Uterus (tissue), 4 donors: Measurements from ENCODE around the gene KCNN2. TPM values are rescaled to one million over a fixed set of nuclear protein-coding genes. Genes with fewer than 3 reads are reported as not detected.

Experiments
- DNase-seq, 2 donors: peaks; one replicate each; pipeline ENCODE4 v3.0.0-alpha.2; 2019 to 2020
- H3K27ac ChIP-seq, 2 donors: fragments of 200-600 bp; sonication (generic); 1 replicate in 1 of 2; 2 replicates in 1 of 2; pipeline ENCODE4 v1.5.1; 2016 to 2018
- H3K27me3 ChIP-seq, 2 donors: fragments of 200-600 bp; sonication (generic); one replicate each; pipeline ENCODE4 v1.5.1; 2018 to 2019; ENCODE audit warnings: control low read depth in 1 of 2
- H3K36me3 ChIP-seq, 2 donors: fragments of 200-600 bp; sonication (generic); one replicate each; pipeline ENCODE4 v1.5.1; 2019; ENCODE audit warnings: control low read depth in 1 of 2
- H3K4me1 ChIP-seq, 2 donors: fragments of 200-600 bp; sonication (generic); one replicate each; pipeline ENCODE4 v1.5.1; 2018 to 2019; ENCODE audit warnings: control low read depth in 1 of 2
- H3K4me3 ChIP-seq, 2 donors: fragments of 200-600 bp; sonication (generic); 1 replicate in 1 of 2; 2 replicates in 1 of 2; pipeline ENCODE4 v1.5.1; 2018 to 2019; ENCODE audit warnings: mild to moderate bottlenecking in 1 of 2
- H3K9me3 ChIP-seq, 2 donors: fragments of 200-600 bp; sonication (generic); one replicate each; pipeline ENCODE4 v1.5.1; 2019; ENCODE audit warnings: control low read depth in 1 of 2
- POLR2A ChIP-seq, 2 donors: fragments of 450-650 bp; IDR thresholded peaks; one replicate each; pipeline ENCODE4 v1.6.1; 2016; ENCODE audit warnings: antibody characterized with exemption in 2 of 2, mild to moderate bottlenecking in 1 of 2, moderate library complexity in 1 of 2
- intact Hi-C: fragments of 100-400 bp; cut with DNase I; formaldehyde crosslinking; loops from one replicate; pipeline ENCODE4 v1.15.1; 2023; ENCODE audit warnings: low total_unique reads
- total RNA-seq, 4 donors: library from RNA; depleted of rRNA in 3 of 4; stranded (reverse); fragments of >200 nt in 3 of 4; gene quantifications; one replicate each; pipeline versions ENCODE4 v1.1.0 to v1.2.4, GENCODE V29; 2014 to 2023
- TF ChIP-seq, protein P1 (sequence below), 4 experiments: fragments of 200-600 bp in 2 of 4; fragments of 450-650 bp in 2 of 4; sonication (generic) in 2 of 4; IDR thresholded peaks; one replicate each; pipeline ENCODE4 v1.5.1; 2016 to 2019; ENCODE audit warnings: antibody characterized with exemption in 4 of 4, mild to moderate bottlenecking in 2 of 4, moderate library complexity in 1 of 4
- donor health status: DM: yes; HTN: yes; CAD: no.

The KCNN2 gene
- total RNA-seq, 4 donors from 2014 or later, result 1.8 to 7.1 (median 4.9) TPM

DNA sequence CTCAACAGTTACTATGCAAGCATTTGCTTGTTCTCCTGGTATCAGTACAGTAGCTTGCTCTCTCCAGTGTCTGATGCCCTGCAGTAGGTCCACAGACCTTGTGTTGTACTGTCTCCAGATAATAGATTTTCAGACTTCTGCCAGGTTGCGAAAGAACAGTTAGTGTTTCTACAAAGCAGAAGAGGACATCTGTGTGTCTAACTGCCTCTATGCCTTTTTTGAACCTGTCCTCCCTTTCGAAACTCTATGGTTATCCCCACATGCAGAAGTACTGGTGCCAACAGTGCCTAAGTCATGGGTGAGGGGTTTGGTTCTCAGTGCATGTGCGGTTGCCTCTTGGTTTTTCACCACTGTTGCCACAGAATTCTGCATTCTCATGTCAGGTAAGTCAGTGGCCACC lies 45.9 kb downstream of the KCNN2 start:
- no peak overlapping the region for H3K27ac ChIP-seq
- H3K36me3 ChIP-seq, result no peaks in the 10 kb centered on the region
- H3K27me3 ChIP-seq, result no peaks in the 10 kb centered on the region
- no peaks in the 10 kb centered on the region for H3K4me1 ChIP-seq
- H3K4me3 ChIP-seq, result no peak overlapping the region
- intact Hi-C loops, result no loop called here
- no peak for DNase-seq
- no peaks in the 10 kb centered on the region for H3K9me3 ChIP-seq
- no peak for TF ChIP-seq POLR2A (IDR thresholded peaks at IDR 0.05)
- TF ChIP-seq, protein P1, sequence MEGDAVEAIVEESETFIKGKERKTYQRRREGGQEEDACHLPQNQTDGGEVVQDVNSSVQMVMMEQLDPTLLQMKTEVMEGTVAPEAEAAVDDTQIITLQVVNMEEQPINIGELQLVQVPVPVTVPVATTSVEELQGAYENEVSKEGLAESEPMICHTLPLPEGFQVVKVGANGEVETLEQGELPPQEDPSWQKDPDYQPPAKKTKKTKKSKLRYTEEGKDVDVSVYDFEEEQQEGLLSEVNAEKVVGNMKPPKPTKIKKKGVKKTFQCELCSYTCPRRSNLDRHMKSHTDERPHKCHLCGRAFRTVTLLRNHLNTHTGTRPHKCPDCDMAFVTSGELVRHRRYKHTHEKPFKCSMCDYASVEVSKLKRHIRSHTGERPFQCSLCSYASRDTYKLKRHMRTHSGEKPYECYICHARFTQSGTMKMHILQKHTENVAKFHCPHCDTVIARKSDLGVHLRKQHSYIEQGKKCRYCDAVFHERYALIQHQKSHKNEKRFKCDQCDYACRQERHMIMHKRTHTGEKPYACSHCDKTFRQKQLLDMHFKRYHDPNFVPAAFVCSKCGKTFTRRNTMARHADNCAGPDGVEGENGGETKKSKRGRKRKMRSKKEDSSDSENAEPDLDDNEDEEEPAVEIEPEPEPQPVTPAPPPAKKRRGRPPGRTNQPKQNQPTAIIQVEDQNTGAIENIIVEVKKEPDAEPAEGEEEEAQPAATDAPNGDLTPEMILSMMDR (IDR thresholded peaks at IDR 0.05), result no peak

DNA sequence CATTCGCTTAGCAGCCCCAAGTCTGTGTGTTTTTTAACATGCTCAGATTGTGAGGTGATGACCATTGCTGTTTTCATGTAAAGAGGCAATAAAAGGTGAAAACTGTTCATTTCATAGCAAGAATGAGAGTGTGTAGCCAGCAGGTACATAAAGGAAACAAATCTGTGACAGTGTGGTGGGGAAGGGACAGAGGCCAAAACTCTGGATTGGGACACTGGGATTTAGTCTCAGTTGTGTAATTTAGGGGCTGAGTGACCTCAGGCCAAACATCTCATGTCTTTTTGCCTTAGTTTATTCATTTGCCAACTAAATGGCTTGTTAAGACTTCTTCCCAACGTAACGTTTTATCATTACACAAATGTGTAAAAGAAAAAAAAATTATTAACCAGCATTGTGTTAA lies 47.0 kb downstream of the KCNN2 start:
- no peaks in the 10 kb centered on the region for H3K27me3 ChIP-seq
- no peaks in the 10 kb centered on the region for H3K9me3 ChIP-seq
- no peaks in the 10 kb centered on the region for H3K36me3 ChIP-seq
- TF ChIP-seq POLR2A (IDR thresholded peaks at IDR 0.05), result no peak
- TF ChIP-seq, protein P1 (IDR thresholded peaks at IDR 0.05), result no peak
- no peaks in the 10 kb centered on the region for H3K4me1 ChIP-seq
- no peak for DNase-seq
- intact Hi-C loops, result no loop called here
- no peak overlapping the region for H3K4me3 ChIP-seq
- no peak overlapping the region for H3K27ac ChIP-seq

DNA sequence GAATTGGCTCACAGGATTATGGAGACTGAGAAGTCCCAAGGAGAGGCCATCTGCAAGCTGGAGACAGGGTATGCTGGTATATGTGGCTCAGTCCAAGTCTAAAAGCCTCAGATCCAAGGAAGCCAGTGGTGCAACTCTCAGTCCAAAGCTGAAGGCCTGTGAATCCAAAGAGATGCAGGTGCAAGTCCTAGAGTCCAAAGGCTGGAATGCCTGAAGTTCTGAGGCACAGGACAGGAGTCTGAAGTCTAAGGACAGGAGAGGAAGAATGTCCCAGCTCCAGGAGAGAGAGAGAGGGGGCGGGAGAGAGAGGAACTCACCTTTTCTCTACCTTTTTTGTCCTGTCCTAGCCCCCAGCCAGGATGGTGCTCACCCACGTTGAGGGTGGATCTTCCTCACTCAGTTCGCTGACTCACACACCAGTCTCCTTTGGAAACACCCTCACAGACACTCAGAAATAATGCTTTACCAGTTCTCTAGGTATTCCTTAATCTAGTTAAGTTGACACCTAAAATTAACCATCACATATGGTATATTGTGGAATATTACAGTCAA lies 49.6 kb downstream of the KCNN2 start:
- H3K4me3 ChIP-seq, result no peak overlapping the region
- TF ChIP-seq, protein P1 (IDR thresholded peaks at IDR 0.05), result no peak
- no peak for TF ChIP-seq POLR2A (IDR thresholded peaks at IDR 0.05)
- H3K4me1 ChIP-seq, result no peaks in the 10 kb centered on the region
- intact Hi-C loops, result no loop called here
- no peak overlapping the region for H3K27ac ChIP-seq
- no peaks in the 10 kb centered on the region for H3K27me3 ChIP-seq
- H3K9me3 ChIP-seq, result no peaks in the 10 kb centered on the region
- no peaks in the 10 kb centered on the region for H3K36me3 ChIP-seq
- DNase-seq, result no peak

DNA sequence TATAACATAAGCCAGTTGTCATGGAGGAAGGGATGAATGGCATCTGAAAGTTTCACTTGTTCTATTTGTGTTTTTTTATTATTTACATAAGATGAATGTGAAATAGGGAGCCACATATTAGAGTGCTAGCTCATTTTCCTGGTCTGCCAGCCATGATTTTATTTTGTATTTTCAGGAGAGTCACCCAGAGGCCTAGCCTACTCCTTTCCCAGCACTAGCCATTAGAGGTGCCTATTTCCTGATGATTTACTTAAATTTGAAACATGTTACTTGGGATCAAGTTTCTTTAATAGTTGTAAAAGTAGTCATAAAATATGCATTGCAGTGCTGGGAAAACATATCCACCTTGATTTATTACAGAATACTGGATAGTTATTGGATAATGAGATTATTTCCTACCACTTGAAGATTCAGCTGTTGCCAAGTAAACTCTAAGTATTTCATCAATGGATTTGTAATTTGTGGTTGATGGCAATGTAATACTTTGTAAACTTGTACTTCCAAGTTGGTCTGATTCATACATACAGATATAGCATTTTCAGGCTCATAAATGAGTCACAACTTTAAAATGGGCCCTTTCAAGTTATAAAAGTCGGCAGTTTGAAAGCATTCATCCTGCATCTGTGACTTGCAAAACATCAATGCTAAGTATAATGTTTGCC lies 50.8 kb downstream of the KCNN2 start:
- H3K36me3 ChIP-seq, result no peaks in the 10 kb centered on the region
- DNase-seq, result no peak
- H3K9me3 ChIP-seq, result no peaks in the 10 kb centered on the region
- H3K4me1 ChIP-seq, result no peaks in the 10 kb centered on the region
- H3K27ac ChIP-seq, result no peak overlapping the region
- TF ChIP-seq, protein P1 (IDR thresholded peaks at IDR 0.05), result no peak
- TF ChIP-seq POLR2A (IDR thresholded peaks at IDR 0.05), result no peak
- no peak overlapping the region for H3K4me3 ChIP-seq
- H3K27me3 ChIP-seq, result no peaks in the 10 kb centered on the region
- intact Hi-C loops, result no loop called here

DNA sequence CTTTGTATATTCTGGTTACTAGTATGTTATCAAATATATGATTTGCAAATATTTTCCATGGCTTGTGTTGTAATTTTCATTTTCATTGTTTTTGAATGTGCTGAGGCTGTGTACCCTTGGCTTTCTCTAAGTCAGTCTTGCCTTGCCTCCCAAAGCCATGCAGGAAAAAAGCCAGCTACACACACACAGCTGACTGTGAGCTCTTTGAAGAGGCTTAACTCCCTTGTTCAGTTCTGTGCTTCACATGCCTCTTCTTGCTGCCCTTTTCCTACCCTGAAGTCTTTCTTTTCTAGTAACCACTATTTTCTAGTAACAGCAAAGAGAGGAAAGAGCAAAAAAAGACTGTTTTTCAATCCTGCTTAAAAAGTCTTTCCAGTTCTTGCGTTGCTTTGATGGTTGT lies 53.9 kb downstream of the KCNN2 start:
- no peaks in the 10 kb centered on the region for H3K9me3 ChIP-seq
- no peak overlapping the region for H3K4me3 ChIP-seq
- no peaks in the 10 kb centered on the region for H3K27me3 ChIP-seq
- no peak overlapping the region for H3K27ac ChIP-seq
- H3K36me3 ChIP-seq, result no peaks in the 10 kb centered on the region
- H3K4me1 ChIP-seq, result no peaks in the 10 kb centered on the region
- DNase-seq, result no peak
- intact Hi-C loops, result no loop called here
- TF ChIP-seq POLR2A (IDR thresholded peaks at IDR 0.05), result no peak
- TF ChIP-seq, protein P1 (IDR thresholded peaks at IDR 0.05), result no peak
